H1 (cell line): ENCODE measurements around the gene ALPL.

Source experiments
- ASH2L ChIP-seq: fragments of 200-600, 300-600 bp; sonication (generic); IDR thresholded peaks from one replicate; pipeline ENCODE4 v1.7.1; 2017; ENCODE audit warnings: low read length
- CREB1 ChIP-seq: IDR thresholded peaks from 2 replicates; pipeline ENCODE4 v1.6.1; 2012; ENCODE audit warnings: inconsistent platforms
- EZH2 ChIP-seq: fragments of 200-600 bp; sonication (generic); IDR thresholded peaks from 2 replicates; pipeline ENCODE4 v1.7.1; 2012; ENCODE audit warnings: low read depth, mild to moderate bottlenecking, moderate library complexity, low read length, inconsistent platforms; ENCODE audit not compliant: severe bottlenecking
- MAFK ChIP-seq: IDR thresholded peaks from 2 replicates; pipeline ENCODE4 v1.6.1; 2012; ENCODE audit warnings: low read depth, mild to moderate bottlenecking, improper control_type of control experiment, low read length
- POLR2A ChIP-seq, 2 experiments: IDR thresholded peaks; 1 replicate in 1 of 2; 2 replicates in 1 of 2; pipeline ENCODE4 v1.6.1; 2011; ENCODE audit warnings: low read depth in 2 of 2, low read length in 2 of 2, mild to moderate bottlenecking in 2 of 2; ENCODE audit errors: control extremely low read depth in 1 of 2
- POLR2AphosphoS5 ChIP-seq: IDR thresholded peaks from 2 replicates; pipeline ENCODE4 v1.6.1; 2011; ENCODE audit warnings: low read depth, low read length
- RAD21 ChIP-seq, 2 experiments: IDR thresholded peaks in 1 of 2; conservative IDR thresholded peaks in 1 of 2; 2 replicates each; pipeline ENCODE4 v1.6.1; 2011; ENCODE audit warnings: low read depth in 2 of 2, low read length in 2 of 2, improper control_type of control experiment in 1 of 2, inconsistent platforms in 1 of 2, mild to moderate bottlenecking in 1 of 2, moderate library complexity in 1 of 2
- SIRT6 ChIP-seq: IDR thresholded peaks from one replicate; pipeline ENCODE4 v1.7.1; 2012; ENCODE audit warnings: low read length, inconsistent platforms
- TCF12 ChIP-seq: IDR thresholded peaks from 2 replicates; pipeline ENCODE4 v1.6.1; 2011; ENCODE audit warnings: low read depth, mild to moderate bottlenecking, low read length
- TF ChIP-seq, protein P1 (sequence below), 3 experiments: IDR thresholded peaks; 1 replicate in 2 of 3; 2 replicates in 1 of 3; pipeline versions ENCODE4 v1.5.1 to v1.6.1; 2011; ENCODE audit warnings: low read length in 3 of 3, mild to moderate bottlenecking in 3 of 3, inconsistent platforms in 2 of 3, low read depth in 1 of 3, moderate library complexity in 1 of 3; ENCODE audit not compliant: insufficient read depth in 1 of 3; ENCODE audit errors: control extremely low read depth in 1 of 3

DNA sequence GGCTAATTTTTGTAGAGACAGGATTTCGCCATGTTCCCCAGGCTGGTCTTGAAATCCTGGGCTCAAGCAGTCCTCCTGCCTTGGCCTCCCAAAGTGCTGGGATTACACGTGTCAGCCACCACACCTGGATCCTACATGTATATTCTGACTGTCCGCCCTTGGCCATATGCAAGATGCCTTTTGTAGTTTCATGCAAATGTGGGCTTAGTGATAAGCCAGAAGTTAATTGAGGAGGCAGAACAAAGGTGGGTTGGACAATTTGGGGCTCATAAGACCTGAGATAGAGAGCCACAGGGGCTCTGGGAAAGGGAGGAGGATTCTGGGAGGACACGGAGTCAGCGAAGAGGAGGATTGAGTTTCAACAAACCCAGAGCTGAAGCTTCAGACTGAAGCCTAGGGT lies 24.9 kb downstream of the ALPL start:
- TF ChIP-seq, protein P1, sequence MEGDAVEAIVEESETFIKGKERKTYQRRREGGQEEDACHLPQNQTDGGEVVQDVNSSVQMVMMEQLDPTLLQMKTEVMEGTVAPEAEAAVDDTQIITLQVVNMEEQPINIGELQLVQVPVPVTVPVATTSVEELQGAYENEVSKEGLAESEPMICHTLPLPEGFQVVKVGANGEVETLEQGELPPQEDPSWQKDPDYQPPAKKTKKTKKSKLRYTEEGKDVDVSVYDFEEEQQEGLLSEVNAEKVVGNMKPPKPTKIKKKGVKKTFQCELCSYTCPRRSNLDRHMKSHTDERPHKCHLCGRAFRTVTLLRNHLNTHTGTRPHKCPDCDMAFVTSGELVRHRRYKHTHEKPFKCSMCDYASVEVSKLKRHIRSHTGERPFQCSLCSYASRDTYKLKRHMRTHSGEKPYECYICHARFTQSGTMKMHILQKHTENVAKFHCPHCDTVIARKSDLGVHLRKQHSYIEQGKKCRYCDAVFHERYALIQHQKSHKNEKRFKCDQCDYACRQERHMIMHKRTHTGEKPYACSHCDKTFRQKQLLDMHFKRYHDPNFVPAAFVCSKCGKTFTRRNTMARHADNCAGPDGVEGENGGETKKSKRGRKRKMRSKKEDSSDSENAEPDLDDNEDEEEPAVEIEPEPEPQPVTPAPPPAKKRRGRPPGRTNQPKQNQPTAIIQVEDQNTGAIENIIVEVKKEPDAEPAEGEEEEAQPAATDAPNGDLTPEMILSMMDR (IDR thresholded peaks at IDR 0.05; ENCODE audit: control extremely low read depth in 1 of 3, insufficient read depth in 1 of 3, low read depth in 1 of 3, low read length in 3 of 3) = no peak
- no peak for TF ChIP-seq ASH2L
- no peak for TF ChIP-seq MAFK
- TF ChIP-seq EZH2 = no peak
- TF ChIP-seq POLR2A (IDR thresholded peaks at IDR 0.05; ENCODE audit: control extremely low read depth in 1 of 2, low read depth in 2 of 2, low read length in 2 of 2) = no peak
- no peak for TF ChIP-seq RAD21 (IDR thresholded peaks at IDR 0.05 in 1 of 2, conservative IDR thresholded peaks at IDR 0.05 in 1 of 2; ENCODE audit: low read depth in 2 of 2, low read length in 2 of 2)
- TF ChIP-seq TCF12 = no peak
- no peak for TF ChIP-seq POLR2AphosphoS5
- TF ChIP-seq CREB1 = no peak
- no peak for TF ChIP-seq SIRT6
